ENCODE data around the gene RDH13.

DNA sequence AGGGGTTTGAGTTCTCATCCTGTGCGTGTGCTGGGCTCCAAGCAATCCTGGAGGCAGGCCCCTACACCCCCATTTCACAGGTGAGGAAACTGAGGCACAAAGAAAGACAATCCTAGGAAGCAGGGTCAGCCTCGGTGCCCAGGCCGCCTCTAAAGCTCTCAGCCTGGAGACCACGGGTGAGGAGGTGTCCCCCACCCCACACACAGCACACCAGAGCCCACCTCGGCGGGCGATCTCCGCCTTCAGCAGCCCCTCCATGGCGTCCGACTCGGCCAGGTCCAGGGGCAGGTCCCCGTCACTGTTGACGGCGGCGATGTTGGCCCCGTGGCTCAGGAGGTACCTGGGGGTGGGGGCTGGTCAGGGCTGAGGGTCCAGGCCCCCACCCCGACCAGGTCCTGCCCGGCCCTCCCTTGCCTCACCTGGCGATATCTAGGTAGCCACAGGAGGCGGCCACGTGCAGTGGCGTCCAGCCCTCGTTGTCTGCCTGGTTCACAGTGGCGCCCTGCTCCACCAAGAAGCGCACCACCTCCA is 49.4 kb upstream of the RDH13 start:
- TF ChIP-seq SIN3A (IDR thresholded peaks at IDR 0.05; ENCODE audit: low read depth, low read length) (no peak), POLR2A (IDR thresholded peaks at IDR 0.05; ENCODE audit: low read depth, low read length) (no peak), CEBPB (IDR thresholded peaks at IDR 0.05; ENCODE audit: borderline replicate concordance in 1 of 2, low read depth in 2 of 2, low read length in 2 of 2) (no peak), EZH2 (IDR thresholded peaks at IDR 0.05; ENCODE audit: borderline replicate concordance, control insufficient read depth, low read depth, low read length) (no peak), CTCF (IDR thresholded peaks at IDR 0.05 in 2 of 3, conservative IDR thresholded peaks at IDR 0.05 in 1 of 3; ENCODE audit: control insufficient read depth in 2 of 3, extremely low read depth in 1 of 3, insufficient read depth in 1 of 3, low read depth in 3 of 3, low read length in 3 of 3) (no peak), ATF7 (IDR thresholded peaks at IDR 0.05; ENCODE audit: low read depth) (no peak), ATF2 (IDR thresholded peaks at IDR 0.05; ENCODE audit: low read length) (no peak), PRDM15 (CRISPR knock-in tag; IDR thresholded peaks at IDR 0.05) (no peak)
- TF ChIP-seq, protein P1, sequence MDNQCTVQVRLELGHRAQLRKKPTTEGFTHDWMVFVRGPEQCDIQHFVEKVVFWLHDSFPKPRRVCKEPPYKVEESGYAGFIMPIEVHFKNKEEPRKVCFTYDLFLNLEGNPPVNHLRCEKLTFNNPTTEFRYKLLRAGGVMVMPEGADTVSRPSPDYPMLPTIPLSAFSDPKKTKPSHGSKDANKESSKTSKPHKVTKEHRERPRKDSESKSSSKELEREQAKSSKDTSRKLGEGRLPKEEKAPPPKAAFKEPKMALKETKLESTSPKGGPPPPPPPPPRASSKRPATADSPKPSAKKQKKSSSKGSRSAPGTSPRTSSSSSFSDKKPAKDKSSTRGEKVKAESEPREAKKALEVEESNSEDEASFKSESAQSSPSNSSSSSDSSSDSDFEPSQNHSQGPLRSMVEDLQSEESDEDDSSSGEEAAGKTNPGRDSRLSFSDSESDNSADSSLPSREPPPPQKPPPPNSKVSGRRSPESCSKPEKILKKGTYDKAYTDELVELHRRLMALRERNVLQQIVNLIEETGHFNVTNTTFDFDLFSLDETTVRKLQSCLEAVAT (IDR thresholded peaks at IDR 0.05): no peak

All from GM12878 (cell line).